B cell (primary cell): ENCODE data around the gene CDH18. TPM values are rescaled to one million over a fixed set of nuclear protein-coding genes. Genes with fewer than 3 reads are reported as not detected.

Experiments
- ATAC-seq: fragments of 200-7000 bp; cut with Tn5 transposase; one replicate; pipeline ENCODE4 v1.10.0; 2021; ENCODE audit warnings: low read depth, mild to moderate bottlenecking, moderate number of reproducible peaks, moderate library complexity
- CTCF ChIA-PET: fragments of 350-600 bp; sonication (Branson Sonifier 250); formaldehyde crosslinking; loops from one replicate; lab custom pipeline; 2021; ENCODE audit warnings: antibody characterized with exemption, inconsistent platforms; lab: Charles Lee
- POLR2A ChIA-PET: fragments of 350-600 bp; sonication (Branson Sonifier 250); formaldehyde crosslinking; loops from one replicate; lab custom pipeline; 2021; ENCODE audit warnings: antibody characterized with exemption; lab: Charles Lee
- DNase-seq: peaks from one replicate; pipeline ENCODE4 v3.0.0; 2013
- H2AFZ ChIP-seq: 2 replicates; pipeline ENCODE4 v1.6.1; 2012; ENCODE audit warnings: mild to moderate bottlenecking, low read depth, low read length; ENCODE audit not compliant: insufficient read depth, poor library complexity, severe bottlenecking
- H3K27ac ChIP-seq, 2 donors: 1 replicate in 1 of 2; 2 replicates in 1 of 2; pipeline ENCODE4 v1.5.1; 2012 to 2013; ENCODE audit warnings: low read length in 2 of 2, mild to moderate bottlenecking in 2 of 2, moderate library complexity in 1 of 2
- H3K27me3 ChIP-seq, 4 experiments: fragments of 200-600 bp in 1 of 4; sonication (generic) in 1 of 4; replicated peaks in 1 of 4; 1 replicate in 2 of 4; 2 replicates in 2 of 4; pipeline versions ENCODE4 v1.6.1 to v1.7.0; 2013 to 2016; ENCODE audit warnings: low read length in 3 of 4, mild to moderate bottlenecking in 2 of 4, mixed read lengths in 1 of 4, moderate library complexity in 1 of 4; ENCODE audit not compliant: insufficient read depth in 4 of 4, control insufficient read depth in 3 of 4; ENCODE audit errors: control extremely low read depth in 1 of 4
- H3K36me3 ChIP-seq, 2 experiments: replicated peaks in 1 of 2; 1 replicate in 1 of 2; 2 replicates in 1 of 2; pipeline versions ENCODE4 v1.6.1 to v1.7.1; 2013; ENCODE audit warnings: low read length in 1 of 2; ENCODE audit not compliant: insufficient read depth in 2 of 2, control insufficient read depth in 1 of 2; ENCODE audit errors: control extremely low read depth in 1 of 2, extremely low read depth in 1 of 2
- H3K4me1 ChIP-seq, 2 donors: fragments of 200-600 bp in 1 of 2; sonication (generic) in 1 of 2; 1 replicate in 1 of 2; 2 replicates in 1 of 2; pipeline versions ENCODE4 v1.5.1 to v1.6.1; 2013 to 2017; ENCODE audit warnings: low read length in 2 of 2; ENCODE audit not compliant: control insufficient read depth in 2 of 2, insufficient read depth in 2 of 2
- H3K4me2 ChIP-seq: replicated peaks from 2 replicates; pipeline ENCODE3; 2012; ENCODE audit warnings: mild to moderate bottlenecking, low read depth, low read length; ENCODE audit not compliant: poor library complexity, severe bottlenecking
- H3K4me3 ChIP-seq, 5 experiments: fragments of 200-600 bp in 1 of 5; sonication (generic) in 1 of 5; 1 replicate in 3 of 5; 2 replicates in 2 of 5; pipeline versions ENCODE4 v1.5.1 to v1.7.0; 2011 to 2016; ENCODE audit warnings: low read length in 4 of 5, mild to moderate bottlenecking in 4 of 5, low read depth in 2 of 5, control low read depth in 1 of 5, moderate library complexity in 1 of 5; ENCODE audit not compliant: insufficient read depth in 1 of 5; ENCODE audit errors: control extremely low read depth in 1 of 5, extremely low read depth in 1 of 5
- H3K79me2 ChIP-seq: fragments of 200-600 bp; sonication (generic); one replicate; pipeline ENCODE4 v1.6.0; 2016; ENCODE audit warnings: low read length; ENCODE audit not compliant: control insufficient read depth, insufficient read depth
- H3K9ac ChIP-seq: fragments of 200-600 bp; sonication (generic); 2 replicates; pipeline ENCODE4 v1.6.1; 2017; ENCODE audit warnings: mild to moderate bottlenecking, low read length, moderate library complexity
- H3K9me3 ChIP-seq, 3 donors: one replicate each; pipeline versions ENCODE4 v1.6.1 to v1.7.1; 2013; ENCODE audit warnings: low read length in 2 of 3; ENCODE audit not compliant: control insufficient read depth in 2 of 3, insufficient read depth in 1 of 3; ENCODE audit errors: control extremely low read depth in 1 of 3
- H4K20me1 ChIP-seq: 2 replicates; pipeline ENCODE4 v1.6.0; 2012; ENCODE audit warnings: mild to moderate bottlenecking, low read length; ENCODE audit not compliant: insufficient read depth, control insufficient read depth, poor library complexity, severe bottlenecking
- H3K27ac Mint-ChIP-seq: one replicate; pipeline ENCODE4 v1.8.0; 2021; ENCODE audit warnings: mixed read lengths
- H3K27me3 Mint-ChIP-seq: one replicate; pipeline ENCODE4 v1.8.0; 2021; ENCODE audit warnings: mixed read lengths
- H3K4me1 Mint-ChIP-seq: one replicate; pipeline ENCODE4 v1.8.0; 2021; ENCODE audit warnings: mixed read lengths
- H3K4me3 Mint-ChIP-seq: one replicate; pipeline ENCODE4 v1.8.0; 2021; ENCODE audit warnings: mixed read lengths
- H3K9me3 Mint-ChIP-seq: one replicate; pipeline ENCODE4 v1.8.0; 2022; ENCODE audit warnings: mixed read lengths; ENCODE audit not compliant: insufficient read depth
- CTCF ChIP-seq: fragments of 200-600 bp; IDR thresholded peaks from one replicate; pipeline ENCODE4 v1.8.0; 2022; ENCODE audit warnings: antibody characterized with exemption, mild to moderate bottlenecking
- EZH2 ChIP-seq: IDR thresholded peaks from 2 replicates; pipeline ENCODE4 v1.6.1; 2012; ENCODE audit warnings: borderline replicate concordance, low read depth, mild to moderate bottlenecking, moderate library complexity, low read length; ENCODE audit not compliant: insufficient read depth, poor library complexity, severe bottlenecking
- WGBS: methylation state at CpG from one replicate; pipeline ENCODE4 v1.1.5; 2013; ENCODE audit warnings: missing lambda C conversion rate; ENCODE audit not compliant: insufficient coverage; 5-methylcytosine and 5-hydroxymethylcytosine counted together
- intact Hi-C: fragments of 100-400 bp; cut with micrococcal nuclease; formaldehyde crosslinking; loops from one replicate; pipeline ENCODE4 v1.10.0; 2022
- polyA plus RNA-seq: library from polyadenylated mRNA; depleted of rRNA; stranded (reverse); fragments of >200 nt; gene quantifications from 2 replicates; pipeline ENCODE4 v1.2.3, GENCODE V29; 2012
- total RNA-seq, 2 donors: library from RNA; stranded (reverse); fragments of 120-200 nt in 1 of 2; gene quantifications; 1 replicate in 1 of 2; 2 replicates in 1 of 2; pipeline versions ENCODE4 v1.2.3 to v1.2.4, GENCODE V29; 2013 to 2022

CDH18 gene
- total and polyA plus RNA-seq, 2 donors (not counting 1 experiment from before 2014, with no cell fraction given) = not detected

GRCh38 chr5:19676895-19677294, 311.1 kb downstream of the CDH18 start:
- intact Hi-C loops = no loop called here
- POLR2A ChIA-PET = no interaction called here

GRCh38 chr5:19660679-19661078, 327.3 kb downstream of the CDH18 start:
- TF ChIP-seq CTCF (no peak), EZH2 (no peak)
- H3K4me1 Mint-ChIP-seq = no peaks in the 10 kb centered on the region
- DNase-seq (no peak), ATAC-seq (no peak)
- Histone ChIP-seq H3K36me3 (no peaks in the 10 kb centered on the region), H4K20me1 (no peaks in the 10 kb centered on the region), H3K9me3 (no peaks in the 10 kb centered on the region), H2AFZ (no peak overlapping the region), H3K27me3 (no peaks in the 10 kb centered on the region), H3K4me1 (no peaks in the 10 kb centered on the region), H3K4me2 (no peak overlapping the region), H3K79me2 (no peaks in the 10 kb centered on the region), H3K27ac (no peak overlapping the region), H3K9ac (no peak overlapping the region), H3K4me3 (no peak overlapping the region)
- no CpG with 5 or more reads among the region's 1 CpG for WGBS
- ChIA-PET POLR2A (no interaction called here), CTCF (no interaction called here)
- no peak overlapping the region for H3K4me3 Mint-ChIP-seq
- H3K9me3 Mint-ChIP-seq = no peaks in the 10 kb centered on the region
- intact Hi-C loops = no loop called here
- H3K27ac Mint-ChIP-seq = no peak overlapping the region
- no peaks in the 10 kb centered on the region for H3K27me3 Mint-ChIP-seq

More at GRCh38 chr5:19676895-19677294, 311.1 kb downstream of the CDH18 start:
- H3K36me3 ChIP-seq = no peaks in the 10 kb centered on the region
- H3K4me2 ChIP-seq = no peak overlapping the region
- H2AFZ ChIP-seq = no peak overlapping the region
- Mint-ChIP-seq H3K4me3 (no peak overlapping the region), H3K4me1 (no peaks in the 10 kb centered on the region), H3K9me3 (no peaks in the 10 kb centered on the region), H3K27ac (no peak overlapping the region), H3K27me3 (no peaks in the 10 kb centered on the region)
- H3K9ac ChIP-seq = no peak overlapping the region
- no peaks in the 10 kb centered on the region for H3K79me2 ChIP-seq
- H3K4me3 ChIP-seq = no peak overlapping the region
- no CpG with 5 or more reads among the region's 3 CpGs for WGBS
- H3K27me3 ChIP-seq = no peaks in the 10 kb centered on the region
- ATAC-seq (no peak), DNase-seq (no peak)
- H3K9me3 ChIP-seq = no peaks in the 10 kb centered on the region
- H3K4me1 ChIP-seq = no peaks in the 10 kb centered on the region
- TF ChIP-seq EZH2 = no peak
- TF ChIP-seq CTCF = no peak
- CTCF ChIA-PET = no interaction called here
- no peaks in the 10 kb centered on the region for H4K20me1 ChIP-seq
- no peak overlapping the region for H3K27ac ChIP-seq
